22Rv1 (cell line): Measurements from ENCODE around the gene C1orf216.

ENCODE experiments used
- CTCF ChIP-seq: fragments of 450-650 bp; IDR thresholded peaks from 2 replicates; pipeline ENCODE4 v1.5.1; 2017; ENCODE audit warnings: mild to moderate bottlenecking
- ZFX ChIP-seq: fragments of 450-650 bp; IDR thresholded peaks from 2 replicates; pipeline ENCODE4 v1.6.1; 2017; ENCODE audit warnings: antibody characterized with exemption, borderline replicate concordance

- no peak for TF ChIP-seq CTCF
- no peak for TF ChIP-seq ZFX
Observed at GRCh38 chr1:35683012-35683411, 35.7 kb downstream of the C1orf216 start.
